ENCODE data around the gene A1BG. TPM values are rescaled to one million over a fixed set of nuclear protein-coding genes. Genes with fewer than 3 reads are reported as not detected.

A1BG gene, protein sequence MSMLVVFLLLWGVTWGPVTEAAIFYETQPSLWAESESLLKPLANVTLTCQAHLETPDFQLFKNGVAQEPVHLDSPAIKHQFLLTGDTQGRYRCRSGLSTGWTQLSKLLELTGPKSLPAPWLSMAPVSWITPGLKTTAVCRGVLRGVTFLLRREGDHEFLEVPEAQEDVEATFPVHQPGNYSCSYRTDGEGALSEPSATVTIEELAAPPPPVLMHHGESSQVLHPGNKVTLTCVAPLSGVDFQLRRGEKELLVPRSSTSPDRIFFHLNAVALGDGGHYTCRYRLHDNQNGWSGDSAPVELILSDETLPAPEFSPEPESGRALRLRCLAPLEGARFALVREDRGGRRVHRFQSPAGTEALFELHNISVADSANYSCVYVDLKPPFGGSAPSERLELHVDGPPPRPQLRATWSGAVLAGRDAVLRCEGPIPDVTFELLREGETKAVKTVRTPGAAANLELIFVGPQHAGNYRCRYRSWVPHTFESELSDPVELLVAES
- total RNA-seq: 10.7 TPM

DNA sequence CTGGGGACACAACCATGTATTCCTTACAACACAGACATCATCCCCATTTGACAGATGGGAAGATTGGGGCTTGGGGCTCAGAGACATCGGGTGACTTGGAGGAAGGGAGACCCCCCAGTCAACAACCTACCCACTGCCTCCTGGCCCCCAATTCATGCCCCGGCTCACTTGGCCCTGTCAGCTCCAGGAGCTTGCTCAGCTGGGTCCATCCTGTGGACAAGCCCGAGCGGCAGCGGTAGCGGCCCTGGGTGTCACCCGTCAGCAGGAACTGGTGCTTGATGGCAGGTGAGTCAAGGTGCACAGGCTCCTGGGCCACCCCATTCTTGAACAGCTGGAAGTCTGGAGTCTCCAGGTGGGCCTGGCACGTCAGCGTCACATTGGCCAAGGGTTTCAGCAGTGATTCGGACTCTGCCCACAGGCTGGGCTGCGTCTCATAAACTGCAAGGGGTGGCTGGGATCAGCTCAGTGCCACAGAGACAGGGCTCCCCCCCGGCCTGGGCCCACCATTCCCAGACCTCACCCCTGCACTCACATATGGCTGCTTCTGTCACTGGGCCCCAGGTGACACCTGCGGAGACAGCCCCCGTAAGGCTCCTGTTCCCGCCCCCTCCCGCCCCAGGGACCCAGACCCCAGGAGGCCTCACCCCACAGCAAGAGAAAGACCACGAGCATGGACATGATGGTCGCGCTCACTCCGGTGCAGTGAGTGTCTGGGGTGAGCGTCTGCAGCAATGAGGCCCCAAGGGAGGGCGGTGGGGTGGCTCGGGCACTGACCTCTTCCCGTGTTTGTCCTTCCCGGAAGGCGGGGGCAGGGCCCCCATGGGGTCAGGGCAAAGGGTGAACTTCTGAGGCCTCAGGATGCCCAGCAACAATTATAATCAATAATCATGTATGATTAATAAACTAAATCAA, at the start of gene A1BG:
A1BG (minus strand) TSS at position 733 of the 912 bp plus-strand sequence; CDS start at position 678, 55 bp downstream.
- no peak for DNase-seq (ENCODE audit: low spot score)

DNA sequence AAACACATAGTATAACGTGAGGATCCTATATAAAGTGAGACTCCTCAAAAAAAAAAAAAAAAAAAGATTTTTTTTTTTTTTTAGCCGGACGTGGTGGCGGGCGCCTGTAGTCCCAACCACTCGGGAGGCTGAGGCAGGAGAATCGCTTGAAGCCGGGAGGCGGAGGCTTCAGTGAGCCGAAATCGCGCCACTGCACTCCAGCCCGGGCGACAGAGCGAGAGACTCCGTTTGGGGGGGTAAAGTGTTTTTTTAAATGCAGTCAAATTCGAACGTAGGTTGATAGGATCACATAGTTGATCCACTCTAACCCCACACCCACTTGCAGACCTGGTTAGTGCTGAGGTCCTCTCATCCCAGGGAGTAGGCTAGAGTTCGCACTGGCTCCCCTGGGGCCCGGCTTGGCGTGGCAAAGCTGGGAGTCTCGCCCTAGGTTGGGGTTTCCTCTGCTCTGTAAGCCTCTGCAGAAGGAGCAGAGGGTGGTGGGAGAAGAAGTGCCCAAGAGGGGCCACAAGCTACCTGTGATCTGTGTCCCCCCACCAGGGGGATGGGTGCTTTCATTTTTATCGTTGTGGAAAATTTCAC, 48.6 kb upstream of the A1BG start:
- no peak for DNase-seq (ENCODE audit: low spot score)

DNA sequence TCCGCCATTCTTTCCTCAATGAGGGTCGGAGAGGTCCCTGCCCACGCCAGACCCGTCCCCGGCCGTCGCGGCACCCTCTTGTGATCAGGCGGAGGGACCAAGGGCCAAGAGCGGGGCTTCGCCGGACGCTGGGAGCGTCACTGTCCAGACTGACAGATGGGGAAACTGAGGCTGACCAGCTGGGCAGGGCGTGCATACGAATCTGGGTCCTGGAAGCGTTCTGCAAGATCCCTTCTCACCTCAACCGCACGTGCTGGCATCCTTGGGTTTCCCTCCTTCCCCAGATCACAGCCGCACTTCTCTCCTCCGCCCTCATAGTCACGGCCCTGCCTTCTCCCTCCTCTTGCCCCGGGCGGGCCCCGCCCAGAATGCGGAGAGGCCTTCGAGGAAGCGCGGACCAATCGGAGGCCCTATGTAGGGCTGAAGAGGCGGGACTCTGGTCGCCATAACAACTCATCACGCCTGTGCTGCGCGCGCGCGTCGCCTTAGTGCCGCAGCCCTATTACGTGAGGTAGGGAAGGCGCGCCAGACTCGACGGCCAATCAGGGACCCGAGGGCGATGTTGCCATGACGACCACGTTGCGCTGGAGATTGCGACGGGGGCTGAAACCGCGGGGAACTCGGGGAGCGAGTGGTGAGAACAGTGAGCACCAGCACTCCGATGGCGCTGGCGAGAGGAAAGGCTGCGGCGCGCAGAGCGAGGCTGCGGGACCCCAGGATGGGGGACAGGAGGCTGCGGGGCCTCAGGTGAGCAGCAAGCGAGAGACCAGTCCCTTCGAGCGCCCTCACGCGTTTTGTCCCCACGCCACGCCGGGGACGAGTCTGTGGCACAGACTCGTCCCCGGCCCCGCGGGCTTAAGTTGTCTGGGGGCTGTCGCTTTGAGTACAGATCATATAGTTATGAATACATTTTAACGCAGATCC, 47.9 kb upstream of the A1BG start:
- peak; percentile 99 for DNase-seq (ENCODE audit: low spot score)

DNA sequence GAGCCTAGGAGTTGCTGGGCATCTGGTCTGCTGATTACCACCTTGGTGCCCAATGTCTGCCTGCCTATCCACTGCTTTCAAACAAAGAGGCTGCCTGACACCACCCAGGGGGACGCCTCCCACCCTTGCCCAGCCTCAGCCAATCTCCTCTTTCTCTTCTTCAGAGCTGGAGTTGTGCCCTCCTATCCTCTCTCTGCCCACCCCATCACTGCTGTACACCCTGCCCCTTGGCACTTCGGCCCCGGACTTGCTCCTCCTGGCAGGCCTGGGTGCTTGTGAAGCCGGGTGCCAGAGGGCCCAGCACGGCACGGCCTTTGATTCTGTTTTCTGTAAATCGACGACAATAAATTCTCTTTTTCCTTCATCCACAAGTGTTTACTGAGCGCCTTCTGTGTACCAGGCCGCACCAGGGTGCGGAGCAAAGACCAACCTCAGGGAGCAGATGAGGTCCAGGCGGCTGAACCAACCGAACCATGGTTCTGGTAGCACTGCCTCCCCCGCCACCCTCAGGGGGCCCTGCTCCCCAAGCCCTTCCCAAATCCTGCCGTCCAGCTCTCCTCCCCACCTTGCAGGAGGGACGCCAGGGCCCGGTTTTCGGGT, 47.1 kb upstream of the A1BG start:
- DNase-seq (ENCODE audit: low spot score): no peak

DNA sequence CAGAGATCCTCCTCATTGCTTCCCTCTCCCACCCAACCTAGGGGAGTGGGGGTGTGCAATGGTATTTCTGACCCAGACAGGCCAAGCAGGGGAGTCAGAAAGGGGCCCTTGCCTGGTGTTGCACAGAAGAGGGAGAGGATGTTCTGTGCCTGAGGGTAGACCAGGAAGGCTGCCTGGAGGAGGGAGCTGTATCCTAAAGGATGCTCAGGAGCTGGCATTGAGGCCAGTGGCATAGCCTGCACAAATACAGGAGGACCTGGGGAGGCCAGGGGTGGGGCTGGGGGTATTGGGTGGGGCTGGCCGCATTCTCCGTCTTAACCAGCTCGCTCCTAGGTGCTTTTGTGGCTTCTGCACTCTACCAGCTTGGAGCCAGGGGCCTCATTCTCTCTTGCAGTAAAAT, 46.6 kb upstream of the A1BG start:
- no peak for DNase-seq (ENCODE audit: low spot score)

DNA sequence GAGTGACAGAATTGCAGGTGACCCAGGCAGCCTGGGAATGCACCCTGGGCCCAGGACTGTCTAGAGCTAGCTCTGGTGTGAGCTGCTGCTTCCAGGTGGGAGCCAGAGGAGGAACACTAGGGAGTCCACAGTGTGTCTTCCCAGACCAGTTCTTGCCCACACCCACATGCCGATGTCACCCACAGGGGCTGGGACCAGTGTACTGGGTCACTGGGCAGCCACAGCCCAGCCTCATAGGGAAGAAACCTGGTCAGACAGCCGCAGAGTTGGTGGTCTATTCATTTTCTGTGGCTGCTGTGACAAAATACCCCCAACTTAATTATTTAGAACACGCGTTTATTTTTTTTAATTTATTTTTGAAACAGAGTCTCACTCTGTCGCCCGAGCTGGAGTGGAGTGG, 45.3 kb upstream of the A1BG start:
- no peak for DNase-seq (ENCODE audit: low spot score)

DNA sequence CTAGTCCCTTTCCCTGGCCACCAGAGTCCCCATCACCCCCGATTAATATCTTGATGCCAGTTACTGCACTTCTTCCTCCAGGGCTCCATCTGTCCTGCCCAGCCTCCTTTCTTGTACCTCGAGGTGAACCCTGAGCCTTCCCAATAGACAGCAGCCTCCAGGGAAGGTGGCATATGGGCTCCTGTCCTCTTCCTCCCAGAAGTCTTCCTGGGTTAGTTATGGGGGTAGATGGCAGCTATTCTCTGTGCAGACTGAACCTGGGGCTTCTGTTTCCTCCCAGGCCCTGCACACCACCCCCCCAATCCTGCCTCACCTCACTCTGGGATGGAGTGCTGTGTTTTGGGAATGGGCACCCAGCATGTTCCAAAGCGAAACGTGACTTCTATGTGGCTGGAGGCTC, 44.8 kb upstream of the A1BG start:
- no peak for DNase-seq (ENCODE audit: low spot score)

DNA sequence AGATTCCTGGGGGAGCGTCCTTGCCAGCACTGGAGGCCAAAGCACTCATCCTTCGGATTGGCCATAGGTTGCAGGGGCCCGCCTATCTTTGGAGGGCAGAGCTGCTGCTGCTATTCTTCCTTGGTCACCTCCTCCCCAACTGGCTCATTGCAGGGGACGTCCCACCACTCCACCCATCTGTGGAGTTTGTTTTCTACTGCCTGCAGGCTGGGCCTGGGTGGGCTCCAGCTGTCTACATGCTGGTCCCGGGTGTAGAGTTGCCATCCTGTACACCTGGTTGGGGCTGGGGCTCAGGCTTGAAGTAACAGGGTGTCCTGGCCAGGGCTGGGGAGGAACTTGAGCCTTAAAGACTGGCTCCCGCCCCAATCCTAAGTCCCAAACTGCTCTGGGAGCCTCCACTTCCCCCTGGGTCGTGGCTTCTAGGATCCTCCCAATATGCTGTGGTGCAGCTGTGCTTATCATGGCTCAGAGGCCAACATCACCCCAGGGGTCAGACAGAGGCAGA, 44.3 kb upstream of the A1BG start:
- no peak for DNase-seq (ENCODE audit: low spot score)

DNA sequence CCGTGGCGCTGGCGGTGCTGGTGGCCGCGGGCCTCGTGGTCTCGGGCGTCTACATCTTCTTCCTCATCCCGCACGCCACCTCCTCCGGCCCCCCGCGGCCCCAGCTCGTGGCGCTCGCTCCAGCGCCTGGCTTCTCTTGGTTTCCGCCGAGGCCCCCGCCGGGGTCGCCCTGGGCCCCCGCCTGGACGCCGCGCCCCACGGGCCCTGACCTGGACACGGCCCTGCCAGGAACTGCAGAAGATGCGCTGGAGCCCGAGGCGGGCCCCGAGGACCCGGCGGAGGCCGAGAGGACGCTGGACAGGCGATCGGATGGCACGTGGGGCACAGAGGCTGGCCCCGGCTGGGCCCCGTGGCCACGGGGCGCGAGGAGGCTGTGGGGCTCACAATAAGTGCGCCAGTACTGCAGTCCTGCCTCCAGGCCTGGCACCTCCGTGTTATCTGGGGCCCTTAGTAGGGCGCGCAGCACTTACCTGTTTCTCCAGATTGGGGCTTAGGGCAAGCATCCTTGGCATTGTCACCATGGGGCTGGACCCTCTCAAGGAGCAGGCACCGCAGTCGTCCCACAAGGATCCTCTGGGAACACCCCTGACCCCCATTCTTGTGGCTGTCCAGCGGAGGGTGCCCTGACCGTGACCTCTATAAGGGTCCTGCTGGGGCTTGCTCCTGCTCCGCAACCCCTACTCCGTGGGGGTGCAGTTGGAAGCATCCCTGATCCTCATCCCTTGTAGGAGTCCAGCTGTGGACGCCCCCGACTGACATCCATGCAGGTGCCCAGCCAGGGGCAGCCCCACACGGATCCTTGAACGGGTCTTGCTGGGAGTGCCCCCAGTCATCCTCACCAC, 43.6 kb upstream of the A1BG start:
- DNase-seq (ENCODE audit: low spot score): no peak

DNA sequence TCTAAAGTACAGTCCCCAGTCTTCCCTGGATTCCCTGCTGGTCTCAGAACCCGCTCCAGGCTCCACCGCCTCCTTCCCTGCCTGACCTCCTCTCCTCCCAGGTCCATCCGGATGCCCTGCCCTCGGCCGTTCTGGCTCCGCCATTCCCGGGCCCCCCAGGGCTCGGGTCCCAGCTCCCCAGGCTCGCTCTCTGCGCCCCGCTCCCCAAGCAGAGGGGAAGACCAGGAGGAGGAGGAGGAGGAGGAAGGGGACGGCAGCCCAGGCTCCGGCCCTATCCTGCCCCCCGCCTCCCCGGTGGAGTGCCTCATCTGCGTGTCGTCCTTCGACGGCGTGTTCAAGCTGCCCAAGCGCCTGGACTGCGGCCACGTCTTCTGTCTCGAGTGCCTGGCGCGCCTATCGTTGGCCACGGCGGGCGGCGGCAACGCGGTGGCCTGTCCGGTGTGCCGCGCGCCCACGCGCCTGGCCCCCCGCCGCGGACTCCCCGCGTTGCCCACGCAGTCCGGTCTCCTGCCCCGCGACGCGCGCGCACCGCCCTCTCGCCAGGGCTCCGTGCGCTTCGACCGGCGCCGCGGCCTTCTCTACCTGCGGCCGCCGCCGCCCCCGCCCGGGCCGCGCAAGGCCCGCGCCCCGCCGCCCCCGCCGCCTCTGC, 42.8 kb upstream of the A1BG start:
- no peak for DNase-seq (ENCODE audit: low spot score)

DNA sequence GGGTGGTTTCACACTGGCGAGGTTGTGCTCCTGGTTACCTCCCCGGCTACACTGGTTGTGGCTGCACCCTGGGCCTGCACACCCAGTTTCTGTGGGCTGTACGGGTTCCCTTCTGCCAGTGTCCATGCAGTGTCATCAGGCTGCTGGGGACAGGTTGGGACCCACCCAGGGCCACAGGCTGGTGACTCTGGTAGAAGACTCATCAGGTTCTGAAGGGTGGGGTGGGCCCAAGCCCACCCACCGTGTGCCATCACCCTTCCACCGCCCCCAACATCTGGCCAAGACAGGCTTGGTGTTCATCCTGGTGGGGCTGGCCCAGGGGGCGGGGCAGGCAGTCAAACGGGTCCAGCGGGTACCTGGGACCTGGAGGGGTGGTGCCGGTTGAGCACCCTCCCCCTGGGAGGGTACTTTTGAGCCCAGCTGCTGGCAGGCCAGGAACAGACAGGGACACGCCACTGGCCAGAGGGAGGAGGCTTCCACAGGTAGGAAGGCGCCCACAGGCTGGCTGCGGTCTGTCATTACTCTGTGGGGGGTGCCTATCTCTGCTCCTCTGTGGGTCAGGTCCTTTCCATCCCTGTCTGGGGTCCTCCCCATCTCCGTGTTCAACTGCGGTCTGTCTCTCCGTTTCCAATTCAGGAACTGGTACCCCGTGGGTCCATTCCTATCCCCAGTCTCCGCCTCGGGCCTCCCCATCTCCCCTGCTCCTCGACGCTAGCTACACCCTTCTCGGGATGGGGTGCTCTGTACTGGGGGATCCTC, 42.1 kb upstream of the A1BG start, which contains the start of gene RNF225:
RNF225 (plus strand) TSS at position 437 of the 759 bp plus-strand sequence. CDS start 434 bp downstream, outside the sequence.
- peak; percentile 88 for DNase-seq (ENCODE audit: low spot score)

DNA sequence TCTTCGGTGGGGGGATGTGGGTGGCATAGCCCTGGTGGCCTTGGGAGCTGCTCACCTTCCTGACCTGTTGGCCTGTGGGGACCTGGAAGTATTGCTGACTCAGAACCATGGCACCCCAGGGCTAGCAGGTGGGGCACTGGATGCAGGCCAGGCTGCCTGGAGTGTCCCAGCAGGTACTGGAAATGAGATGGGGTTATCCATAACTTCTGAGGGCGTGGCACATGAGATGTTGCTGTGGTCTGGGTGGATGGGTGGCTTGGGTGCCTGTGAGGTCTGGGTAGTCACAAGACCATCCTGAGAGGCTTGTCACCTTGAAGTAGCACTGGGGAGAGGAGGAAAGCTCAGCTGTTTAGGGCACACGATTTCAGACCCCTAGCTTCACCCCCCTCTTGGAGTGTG, 41.5 kb upstream of the A1BG start:
- DNase-seq (ENCODE audit: low spot score): no peak

DNA sequence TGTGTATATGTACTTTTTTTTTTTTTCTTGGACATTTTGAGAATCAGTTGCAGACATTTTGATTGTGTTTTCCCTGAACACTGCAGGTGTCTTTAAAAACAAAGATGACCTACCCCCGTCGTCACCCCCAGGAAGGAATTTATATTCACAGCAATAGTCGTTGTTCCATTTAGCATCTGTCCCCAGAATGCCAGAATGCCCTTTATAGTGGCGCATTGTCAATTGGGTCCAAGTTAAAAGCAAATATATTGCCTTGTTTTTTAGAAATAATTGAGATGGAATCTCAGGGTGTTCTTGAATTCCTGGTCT, 40.4 kb upstream of the A1BG start:
- no peak for DNase-seq (ENCODE audit: low spot score)

DNA sequence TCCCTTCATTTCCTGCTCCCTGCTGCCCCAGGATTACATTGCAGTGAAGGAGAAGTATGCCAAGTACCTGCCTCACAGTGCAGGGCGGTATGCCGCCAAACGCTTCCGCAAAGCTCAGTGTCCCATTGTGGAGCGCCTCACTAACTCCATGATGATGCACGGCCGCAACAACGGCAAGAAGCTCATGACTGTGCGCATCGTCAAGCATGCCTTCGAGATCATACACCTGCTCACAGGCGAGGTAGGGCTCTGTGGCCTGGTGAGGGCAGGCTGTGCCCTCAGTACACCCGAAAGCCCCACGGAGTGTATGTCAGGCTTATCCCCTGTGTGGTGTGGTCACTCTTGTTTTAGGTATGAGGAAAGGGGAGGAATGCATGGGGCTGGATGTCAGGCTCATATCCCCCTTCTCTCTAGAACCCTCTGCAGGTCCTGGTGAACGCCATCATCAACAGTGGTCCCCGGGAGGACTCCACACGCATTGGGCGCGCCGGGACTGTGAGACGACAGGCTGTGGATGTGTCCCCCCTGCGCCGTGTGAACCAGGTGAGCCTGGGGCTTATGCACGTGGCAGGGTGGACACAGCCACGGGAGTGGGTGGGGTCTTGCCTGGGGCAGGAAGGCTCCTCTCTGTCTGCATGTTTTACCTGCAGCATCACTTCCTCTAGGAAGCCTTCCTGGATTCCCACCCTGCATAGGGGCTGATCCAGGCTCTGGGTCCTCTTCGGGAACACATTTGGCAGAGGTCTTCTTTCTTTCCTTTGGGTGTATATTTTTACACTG, 39.8 kb upstream of the A1BG start:
- DNase-seq (ENCODE audit: low spot score): no peak

DNA sequence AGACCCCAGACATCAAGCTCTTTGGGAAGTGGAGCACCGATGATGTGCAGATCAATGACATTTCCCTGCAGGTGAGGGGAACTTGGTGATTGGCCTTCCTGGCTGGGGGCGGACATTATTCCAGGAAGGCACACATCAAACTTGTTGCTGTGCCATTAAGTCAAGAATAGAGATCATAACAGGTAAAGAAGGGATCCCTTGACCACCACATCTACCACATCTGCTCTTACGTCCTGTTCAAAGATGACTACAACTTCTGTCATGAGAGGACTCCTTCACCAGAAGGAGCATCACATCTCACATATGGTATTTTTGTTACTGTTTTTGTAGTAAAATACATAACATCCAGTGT, 34.9 kb upstream of the A1BG start:
- no peak for DNase-seq (ENCODE audit: low spot score)

DNA sequence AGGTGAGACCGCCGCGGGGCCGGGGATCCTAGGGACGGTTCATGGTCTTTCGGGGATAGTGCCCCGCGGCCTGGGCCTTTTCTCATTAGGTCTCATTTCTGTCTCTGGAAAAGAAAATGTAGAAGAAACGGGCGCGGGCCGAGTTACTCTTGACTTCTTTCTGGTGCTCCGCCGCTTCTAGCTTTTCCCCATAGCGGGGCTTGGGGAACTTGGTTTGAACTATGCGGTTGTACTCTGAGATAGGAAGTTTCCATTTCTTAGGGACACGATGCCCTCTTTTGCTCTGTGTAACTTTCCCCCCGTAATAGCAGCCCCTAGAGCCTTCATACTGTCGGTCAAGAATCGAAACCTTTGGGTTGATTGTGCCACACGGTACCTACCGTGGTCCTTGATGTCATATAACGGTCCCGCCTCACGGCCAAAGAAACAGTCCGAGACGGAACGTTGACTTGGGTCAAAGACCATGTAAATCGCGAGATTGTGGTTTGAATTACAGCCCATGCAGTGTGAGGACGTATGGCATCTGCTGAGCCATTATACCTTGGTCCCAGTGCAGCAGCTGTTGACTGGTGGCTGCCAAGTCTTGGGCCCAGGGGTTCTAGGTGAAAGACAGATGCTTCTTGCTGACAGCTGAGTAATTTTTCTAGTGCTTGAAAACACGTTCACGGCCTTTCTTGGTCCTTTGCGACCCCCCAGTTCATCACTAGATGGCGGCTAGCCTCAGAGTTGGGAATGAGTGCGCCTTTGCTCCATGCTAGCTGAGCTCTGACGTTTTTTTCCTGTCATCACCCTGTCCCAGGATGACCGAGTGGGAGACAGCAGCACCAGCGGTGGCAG, 34.3 kb upstream of the A1BG start:
- DNase-seq (ENCODE audit: low spot score): no peak

Measured in ureter (tissue), 1 donor.